HG02973 (cell line): ENCODE results near the gene FNDC3B.
"Not testable (repeated sequence)": the region's sequence is repeated elsewhere in the genome, so short reads cannot be mapped to it uniquely, and the experiment has no call there.

Source experiments
- ATAC-seq: cut with Tn5 transposase; IDR thresholded peaks from one replicate; pipeline ENCODE4 v1.9.1; 2021; ENCODE audit warnings: moderate library complexity; ENCODE audit not compliant: unreplicated experiment

FNDC3B gene

GRCh38 chr3:172351895-172352466 lies 312.6 kb downstream of the FNDC3B start:
- no peak for ATAC-seq

GRCh38 chr3:172352786-172353185 lies 313.4 kb downstream of the FNDC3B start:
- no peak for ATAC-seq

GRCh38 chr3:172354931-172355499 lies 315.6 kb downstream of the FNDC3B start:
- ATAC-seq: no peak

- no peak for ATAC-seq
Observed at GRCh38 chr3:172355836-172356235, 316.5 kb downstream of the FNDC3B start.

GRCh38 chr3:172356427-172356826 lies 317.0 kb downstream of the FNDC3B start:
- no peak for ATAC-seq

- no peak for ATAC-seq
Observed at GRCh38 chr3:172357850-172358754, 318.7 kb downstream of the FNDC3B start.

GRCh38 chr3:172359231-172359630 lies 319.9 kb downstream of the FNDC3B start:
- ATAC-seq: no peak

- no peak for ATAC-seq
Observed at GRCh38 chr3:172359996-172360395, 320.6 kb downstream of the FNDC3B start.

GRCh38 chr3:172362583-172362982 lies 323.2 kb downstream of the FNDC3B start:
- ATAC-seq: no peak

- no peak for ATAC-seq
Observed at GRCh38 chr3:172364374-172365027, 325.1 kb downstream of the FNDC3B start.

- no peak for ATAC-seq
Observed at GRCh38 chr3:172365028-172365567, 325.7 kb downstream of the FNDC3B start.

GRCh38 chr3:172367205-172368105 lies 328.1 kb downstream of the FNDC3B start:
- no peak for ATAC-seq

- not testable (repeated sequence) for ATAC-seq
Observed at GRCh38 chr3:172368556-172368955, 329.2 kb downstream of the FNDC3B start.

- no peak for ATAC-seq
Observed at GRCh38 chr3:172369590-172370259, 330.3 kb downstream of the FNDC3B start.

GRCh38 chr3:172370419-172370818 lies 331.0 kb downstream of the FNDC3B start:
- ATAC-seq: no peak

GRCh38 chr3:172371544-172371943 lies 332.2 kb downstream of the FNDC3B start:
- no peak for ATAC-seq

- ATAC-seq: no peak
Observed at GRCh38 chr3:172372895-172373294, 333.5 kb downstream of the FNDC3B start.

- ATAC-seq: no peak
Observed at GRCh38 chr3:172373912-172374311, 334.5 kb downstream of the FNDC3B start.

- ATAC-seq: no peak
Observed at GRCh38 chr3:172375206-172375850, 335.9 kb downstream of the FNDC3B start.
